Kidney (tissue), 14 donors: ENCODE results near the gene THAP11. TPM values are rescaled to one million over a fixed set of nuclear protein-coding genes. Genes with fewer than 3 reads are reported as not detected.
A peak's percentile ranks its signal among the peaks of the same experiment; 100 is the strongest.

Experiments
- DNase-seq, 5 donors: peaks; one replicate each; pipeline ENCODE4 v3.0.0-alpha.2; 2013 to 2020
- FAIRE-seq: peaks from 2 replicates; lab custom pipeline; 2012; peaks lifted over from hg19 to GRCh38; lab: Jason Lieb, UNC
- H3K27ac ChIP-seq, 2 donors: one replicate each; pipeline ENCODE4 v1.7.0; 2013; ENCODE audit warnings: low read depth in 2 of 2, low read length in 2 of 2, inconsistent platforms in 1 of 2
- H3K27me3 ChIP-seq: one replicate; pipeline ENCODE4 v1.7.1; 2013; ENCODE audit warnings: low read length, inconsistent platforms; ENCODE audit not compliant: control insufficient read depth, insufficient read depth
- H3K36me3 ChIP-seq, 3 donors: one replicate each; pipeline versions ENCODE4 v1.7.0 to v1.7.1; 2013; ENCODE audit warnings: low read length in 3 of 3, control low read depth in 1 of 3, inconsistent platforms in 1 of 3; ENCODE audit not compliant: insufficient read depth in 3 of 3, control insufficient read depth in 2 of 3
- H3K4me1 ChIP-seq, 3 donors: one replicate each; pipeline versions ENCODE4 v1.7.0 to v1.7.1; 2013; ENCODE audit warnings: low read length in 3 of 3, inconsistent platforms in 1 of 3, low read depth in 1 of 3; ENCODE audit not compliant: control insufficient read depth in 2 of 3, insufficient read depth in 2 of 3
- H3K4me3 ChIP-seq, 3 donors: one replicate each; pipeline versions ENCODE4 v1.7.0 to v1.8.1; 2013; ENCODE audit warnings: low read length in 3 of 3, control low read depth in 1 of 3, inconsistent platforms in 1 of 3
- H3K9ac ChIP-seq, 3 donors: one replicate each; pipeline versions ENCODE4 v1.7.0 to v1.7.1; 2013; ENCODE audit warnings: low read length in 3 of 3, control low read depth in 1 of 3, inconsistent platforms in 1 of 3
- H3K9me3 ChIP-seq, 3 donors: one replicate each; pipeline versions ENCODE4 v1.7.0 to v1.7.1; 2013; ENCODE audit warnings: low read length in 3 of 3, control low read depth in 1 of 3, inconsistent platforms in 1 of 3; ENCODE audit not compliant: control insufficient read depth in 2 of 3, insufficient read depth in 1 of 3
- CTCF ChIP-seq: IDR thresholded peaks from 3 replicates; pipeline ENCODE4 v1.5.1; 2012; ENCODE audit warnings: mild to moderate bottlenecking, moderate library complexity, borderline replicate concordance; ENCODE audit not compliant: insufficient read depth; ENCODE audit errors: extremely low read depth
- intact Hi-C: fragments of 100-400 bp; cut with DNase I; formaldehyde crosslinking; loops from one replicate; pipeline ENCODE4 v1.11.1; 2022
- polyA plus RNA-seq: library from polyadenylated mRNA; stranded (reverse); fragments of 350-450 nt; fragmentation: Illumina TruSeq; extraction: RNeasy Lipid Tissue Mini Kit (QIAGEN cat#74804); gene quantifications from one replicate; pipeline ENCODE4 v1.2.3, GENCODE V29; 2014; ENCODE audit warnings: low read depth, low replicate concordance; ENCODE audit not compliant: insufficient read depth
- total RNA-seq: library from RNA; stranded (reverse); fragmentation: NEBNext Ultra II Directional; extraction: Animal tissue kit (Norgen Biotek cat#: 25700); gene quantifications from one replicate; pipeline ENCODE4 v1.2.1, GENCODE V29; 2021
- donor health status: control.
- donor health status: control.
- donor health status: control.
- donor health status: control.
- donor health status: control.
- donor health status: DM: yes; HTN: yes; CAD: no.
- donor health status: Normal renal cell carcinoma (clear cell type).

Gene THAP11
- total and polyA plus RNA-seq, 2 donors from 2014 or later = 21.4 to 27.0 TPM

DNA sequence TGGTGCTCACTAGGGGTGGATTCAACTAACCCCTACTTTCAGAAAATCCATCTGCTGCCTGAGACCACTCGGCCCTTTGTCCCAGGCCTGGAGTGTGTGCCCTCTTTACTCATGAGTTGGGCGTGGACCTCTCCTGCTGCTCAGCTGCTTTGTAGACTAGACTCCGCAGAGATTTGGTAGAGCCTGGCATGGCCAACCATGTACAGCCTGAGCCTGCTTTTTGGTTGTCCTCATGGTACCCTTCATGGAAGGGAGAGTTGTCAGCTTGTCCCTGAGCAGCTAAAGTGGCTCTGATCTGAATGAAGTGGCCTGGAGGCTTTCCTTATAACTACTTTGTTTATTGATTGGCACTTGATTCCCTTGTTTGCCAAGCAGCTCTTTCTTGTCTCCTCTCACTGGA lies 32.3 kb downstream of the THAP11 start:
- no peak overlapping the region for H3K27ac ChIP-seq
- no peaks in the 10 kb centered on the region for H3K27me3 ChIP-seq
- FAIRE-seq = no peak
- peak overlapping the region in 1 of 3 donors; percentile 94 for H3K9ac ChIP-seq
- H3K4me1 ChIP-seq = peaks cover 0 to 30% (median 11%) of the 10 kb centered on the region in 3 donors
- peak overlapping the region; percentile 60 to 91 (median 88) for H3K4me3 ChIP-seq
- DNase-seq = no peak
- H3K9me3 ChIP-seq = no peaks in the 10 kb centered on the region
- intact Hi-C loops = no loop called here
- no peak for TF ChIP-seq CTCF
- H3K36me3 ChIP-seq = peaks cover 6 to 33% (median 32%) of the 10 kb centered on the region in 3 donors

DNA sequence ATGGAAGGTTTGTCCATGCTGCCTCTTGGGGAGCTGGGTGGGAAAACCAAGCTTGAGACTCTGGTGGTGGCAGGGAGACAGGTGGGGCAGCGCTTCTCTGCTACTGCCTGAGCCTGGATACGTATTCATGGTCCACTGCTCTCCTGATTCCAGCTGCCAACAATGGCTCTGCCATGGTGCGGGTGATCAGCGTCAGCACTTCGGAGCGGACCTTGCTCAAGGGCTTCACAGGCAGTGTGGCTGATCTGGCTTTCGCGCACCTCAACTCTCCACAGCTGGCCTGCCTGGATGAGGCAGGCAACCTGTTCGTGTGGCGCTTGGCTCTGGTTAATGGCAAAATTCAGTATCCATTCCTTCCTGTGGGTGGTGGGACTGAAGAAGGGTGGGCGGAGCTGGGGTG lies 34.9 kb downstream of the THAP11 start:
- DNase-seq (no peak), FAIRE-seq (no peak)
- Histone ChIP-seq H3K4me1 (peaks cover 0 to 26% (median 11%) of the 10 kb centered on the region in 3 donors), H3K9ac (no peak overlapping the region), H3K27me3 (no peaks in the 10 kb centered on the region), H3K4me3 (no peak overlapping the region), H3K36me3 (peaks cover 4 to 59% (median 50%) of the 10 kb centered on the region in 3 donors), H3K27ac (no peak overlapping the region), H3K9me3 (no peaks in the 10 kb centered on the region)
- intact Hi-C loops = no loop called here
- TF ChIP-seq CTCF = no peak

DNA sequence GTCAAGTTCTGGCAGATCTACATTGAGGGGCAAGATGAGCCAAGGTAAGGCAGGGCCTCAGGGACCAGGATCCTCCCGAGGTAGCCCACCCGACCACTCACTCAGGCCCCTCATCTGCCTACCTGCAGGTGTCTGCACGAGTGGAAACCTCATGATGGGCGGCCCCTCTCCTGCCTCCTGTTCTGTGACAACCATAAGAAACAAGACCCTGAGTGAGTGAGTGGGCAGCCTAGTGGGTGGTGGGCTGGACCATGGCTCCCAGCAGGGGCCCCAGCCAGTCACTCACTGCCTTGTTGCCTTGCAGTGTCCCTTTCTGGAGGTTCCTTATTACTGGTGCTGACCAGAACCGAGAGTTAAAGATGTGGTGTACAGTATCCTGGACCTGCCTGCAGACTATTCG lies 36.1 kb downstream of the THAP11 start:
- Histone ChIP-seq H3K27ac (no peak overlapping the region), H3K9me3 (no peaks in the 10 kb centered on the region), H3K4me1 (peaks cover 0 to 21% (median 7%) of the 10 kb centered on the region in 3 donors), H3K27me3 (no peaks in the 10 kb centered on the region), H3K36me3 (peaks cover 4 to 70% (median 58%) of the 10 kb centered on the region in 3 donors), H3K9ac (no peak overlapping the region), H3K4me3 (no peak overlapping the region)
- DNase-seq = no peak
- no peak for TF ChIP-seq CTCF
- intact Hi-C loops = no loop called here
- FAIRE-seq = no peak

- H3K36me3 ChIP-seq = peaks cover 4 to 76% (median 58%) of the 10 kb centered on the region in 3 donors
- H3K4me1 ChIP-seq = peaks cover 0 to 18% (median 6%) of the 10 kb centered on the region in 3 donors
- FAIRE-seq (no peak), DNase-seq (no peak)
- intact Hi-C loops = no loop called here
- no peaks in the 10 kb centered on the region for H3K9me3 ChIP-seq
- H3K27ac ChIP-seq = no peak overlapping the region
- no peak overlapping the region for H3K4me3 ChIP-seq
- H3K27me3 ChIP-seq = no peaks in the 10 kb centered on the region
- H3K9ac ChIP-seq = no peak overlapping the region
- no peak for TF ChIP-seq CTCF
These were observed 36.7 kb downstream of the THAP11 start for GRCh38 chr16:67878846-67879245.
